ENCODE results near the gene GSTT4.
"Not testable (repeated sequence)": the region's sequence is repeated elsewhere in the genome, so short reads cannot be mapped to it uniquely, and the experiment has no call there.

GSTT4 gene

DNA sequence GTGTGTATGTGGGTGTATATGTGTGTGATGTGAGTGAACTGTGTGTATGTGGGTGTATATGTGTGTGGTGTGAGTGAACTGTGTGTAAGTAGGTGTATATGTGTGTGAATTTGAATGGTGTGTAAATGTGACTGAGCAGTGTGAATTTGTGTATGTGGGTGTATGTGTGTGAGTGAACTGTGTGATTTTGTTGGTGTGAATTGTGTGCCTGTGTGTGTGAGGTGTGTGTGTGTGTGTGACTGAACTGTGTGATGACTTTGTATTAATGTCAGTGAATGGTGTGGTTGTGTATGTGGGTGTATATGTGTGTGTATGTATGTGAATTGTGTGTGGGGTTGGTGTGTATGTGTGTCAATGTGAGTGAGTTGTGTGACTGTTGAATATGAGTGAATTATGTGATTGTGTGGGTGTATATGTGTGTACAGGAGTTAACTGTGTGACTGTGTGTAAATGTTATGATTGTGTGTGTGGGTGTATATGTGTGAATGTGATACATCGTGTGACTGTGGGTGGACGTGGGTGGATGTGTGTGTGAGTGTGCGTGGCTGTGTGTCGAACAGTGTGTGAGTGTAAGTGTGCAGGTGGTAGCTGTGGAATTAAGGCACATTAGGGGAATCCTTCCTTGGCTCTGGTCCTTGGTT is 18.6 kb downstream of the GSTT4 start:
- not testable (repeated sequence) for DNase-seq

GRCh38 chr22:23986089-23986488 is 19.2 kb downstream of the GSTT4 start:
- DNase-seq, result not testable (repeated sequence)

DNA sequence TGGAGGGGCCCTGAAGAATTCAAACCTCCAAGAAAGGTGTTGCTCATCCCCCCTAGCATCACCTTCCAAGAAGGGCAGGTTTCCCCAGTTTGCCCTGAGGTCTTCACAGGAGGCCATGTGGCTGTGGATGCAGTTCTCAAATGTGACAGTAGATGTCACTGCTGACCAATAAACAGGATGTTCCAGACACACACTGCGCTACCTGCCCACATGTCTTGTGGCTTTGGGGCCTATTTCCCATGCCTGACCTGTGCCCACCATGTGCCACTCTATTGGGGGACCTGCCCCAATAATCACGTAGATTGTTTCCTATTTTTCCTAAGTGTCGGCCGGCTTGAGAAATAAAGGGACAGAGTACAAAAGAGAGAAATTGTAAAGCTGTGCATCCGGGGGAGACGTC is 20.8 kb downstream of the GSTT4 start:
- no peak for DNase-seq

- DNase-seq, result not testable (repeated sequence)
Measured at GRCh38 chr22:23980567-23980966, 24.7 kb downstream of the GSTT4 start.

GRCh38 chr22:23979557-23980240 is 25.6 kb downstream of the GSTT4 start, which contains the start of gene GSTT2:
Gene GSTT2, plus strand, starts transcription at chr22:23980134.
- not testable (repeated sequence) for DNase-seq

DNA sequence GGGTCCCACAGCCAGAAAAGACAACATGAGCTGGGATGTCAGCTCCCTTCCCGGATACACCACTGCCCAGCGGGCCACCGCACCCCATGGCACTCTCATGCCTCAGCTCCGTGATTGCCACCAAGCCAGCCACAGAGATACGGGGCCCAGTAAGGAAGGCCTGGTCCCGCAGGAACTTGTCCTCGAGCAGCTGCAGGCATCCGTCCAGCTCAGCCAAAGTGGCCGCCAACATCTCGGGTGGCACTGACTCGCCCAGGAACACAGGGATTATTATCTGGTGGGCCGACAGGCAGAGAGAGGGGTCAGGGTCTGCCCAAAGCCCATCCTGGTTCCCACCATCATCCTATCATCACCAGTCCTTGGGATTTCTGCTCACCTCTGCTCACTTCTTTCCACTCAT is 27.9 kb downstream of the GSTT4 start:
- not testable (repeated sequence) for DNase-seq

GRCh38 chr22:23974836-23975352 is 30.4 kb downstream of the GSTT4 start:
- not testable (repeated sequence) for DNase-seq

- DNase-seq, result not testable (repeated sequence)
Measured at GRCh38 chr22:23974345-23974744, 30.9 kb downstream of the GSTT4 start, which contains the start of gene DDT. Gene DDT, minus strand, starts transcription at chr22:23974441. Its CDS starts 27 bp downstream, at chr22:23974414.

DNA sequence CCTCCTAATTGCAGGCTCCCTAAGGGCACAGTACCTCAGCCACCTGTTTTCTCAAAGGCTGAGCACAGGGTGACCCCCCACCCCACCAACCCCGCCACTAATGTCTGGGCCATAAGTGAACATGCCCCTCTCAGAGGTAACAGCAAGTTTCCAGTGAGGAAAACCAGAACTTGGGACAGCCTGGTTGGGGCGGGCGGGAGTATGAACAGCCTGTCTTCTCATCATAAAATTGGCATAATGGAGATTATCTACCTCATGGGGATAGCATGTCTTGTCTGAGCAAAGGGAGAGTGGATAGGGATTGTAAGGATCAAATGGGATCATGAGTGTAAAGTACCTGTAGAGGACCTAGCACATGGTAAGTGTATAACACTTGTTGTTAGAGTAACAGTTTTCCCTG is 33.3 kb downstream of the GSTT4 start:
- not testable (repeated sequence) for DNase-seq

GRCh38 chr22:23970816-23971486 is 34.3 kb downstream of the GSTT4 start:
- no peak for DNase-seq

- DNase-seq, result no peak
Measured at GRCh38 chr22:23970201-23970641, 35.0 kb downstream of the GSTT4 start.

DNA sequence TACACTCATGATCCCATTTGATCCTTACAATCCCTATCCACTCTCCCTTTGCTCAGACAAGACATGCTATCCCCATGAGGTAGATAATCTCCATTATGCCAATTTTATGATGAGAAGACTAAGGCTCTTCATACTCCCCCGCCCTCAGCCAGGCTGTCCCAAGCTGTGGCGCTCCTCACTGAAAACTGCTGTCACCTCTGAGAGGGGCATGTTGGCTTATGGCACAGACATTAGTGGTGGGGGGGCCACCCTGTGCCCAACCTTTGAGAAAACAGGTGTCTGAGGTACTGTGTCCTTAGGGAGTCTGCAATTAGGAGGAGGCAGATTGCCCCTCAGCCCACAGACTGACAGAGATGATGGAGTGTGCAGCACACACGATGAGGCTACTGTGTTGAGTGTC is 36.2 kb downstream of the GSTT4 start:
- DNase-seq, result no peak

DNA sequence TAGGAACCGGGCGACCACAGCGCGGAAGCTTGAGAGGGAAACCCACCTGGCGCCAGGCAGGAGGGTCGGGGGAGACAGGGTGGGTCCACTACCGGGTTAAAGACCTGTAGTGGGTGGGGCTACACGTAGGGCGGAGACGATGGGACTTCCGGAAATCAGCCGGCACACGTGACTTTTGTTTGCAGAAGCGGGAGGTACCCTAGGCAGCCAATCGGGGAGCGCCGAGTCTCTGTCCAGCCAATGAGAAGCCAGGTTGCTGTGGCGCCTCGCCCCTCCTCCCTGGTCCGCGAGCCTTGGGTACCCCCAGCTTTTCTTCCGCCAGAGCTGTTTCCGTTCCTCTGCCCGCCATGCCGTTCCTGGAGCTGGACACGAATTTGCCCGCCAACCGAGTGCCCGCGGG is 38.7 kb downstream of the GSTT4 start, which contains the start of gene DDTL:
Gene DDTL, plus strand, starts transcription at position 321 of the 400 bp plus-strand sequence. Its CDS starts 27 bp downstream, at position 348.
- not testable (repeated sequence) for DNase-seq

DNA sequence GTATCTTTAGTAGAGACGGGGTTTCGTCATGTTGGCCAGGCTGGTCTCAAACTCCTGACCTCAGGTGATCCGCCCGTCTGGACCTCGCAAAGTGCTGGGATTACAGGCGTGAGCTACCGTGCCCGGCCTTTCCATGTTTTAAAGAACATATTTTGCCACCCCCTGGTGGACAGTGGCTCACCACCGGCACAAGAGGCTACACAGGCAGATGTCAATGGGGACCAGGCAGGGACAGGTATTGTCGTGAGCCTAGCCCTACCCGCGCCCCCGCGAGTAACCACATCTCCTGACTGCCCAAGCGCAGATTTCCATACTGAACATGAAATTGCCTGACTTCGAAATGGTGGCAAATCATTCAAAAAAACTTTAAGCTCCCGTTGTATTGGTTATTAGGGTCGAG is 39.2 kb downstream of the GSTT4 start:
- DNase-seq, result not testable (repeated sequence)

- not testable (repeated sequence) for DNase-seq
Measured at GRCh38 chr22:23961084-23961771, 44.0 kb downstream of the GSTT4 start, which contains the start of gene GSTT2B. Gene GSTT2B, minus strand, starts transcription at chr22:23961195. Its CDS starts 64 bp downstream, at chr22:23961131.

DNA sequence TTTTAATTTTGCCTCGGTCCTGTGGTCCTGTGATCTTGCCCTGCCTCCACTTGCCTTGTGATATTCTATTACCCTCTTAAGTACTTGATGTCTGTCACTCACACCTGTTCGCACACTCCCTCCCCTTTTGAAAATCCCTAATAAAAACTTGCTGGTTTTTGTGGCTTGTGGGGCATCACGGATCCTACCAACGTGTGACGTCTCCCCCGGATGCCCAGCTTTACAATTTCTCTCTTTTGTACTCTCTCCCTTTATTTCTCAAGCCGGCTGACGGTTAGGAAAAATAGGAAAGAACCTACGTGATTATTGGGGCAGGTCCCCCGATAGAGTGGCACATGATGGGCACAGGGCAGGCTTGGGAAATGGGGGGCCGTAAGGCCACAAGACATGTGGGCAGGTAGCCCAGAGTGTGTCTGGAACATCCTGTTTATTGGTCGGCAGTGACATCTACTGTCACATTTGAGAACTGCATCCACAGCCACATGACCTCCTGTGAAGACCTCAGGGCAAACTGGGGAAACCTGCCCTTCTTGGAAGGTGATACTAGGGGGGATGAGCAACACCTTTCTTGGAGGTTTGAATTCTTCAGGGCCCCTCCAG is 48.9 kb downstream of the GSTT4 start:
- not testable (repeated sequence) for DNase-seq

GRCh38 chr22:23955886-23956285 is 49.4 kb downstream of the GSTT4 start:
- DNase-seq, result not testable (repeated sequence)

GRCh38 chr22:23954991-23955305 is 50.3 kb downstream of the GSTT4 start:
- not testable (repeated sequence) for DNase-seq

- DNase-seq, result not testable (repeated sequence)
Measured at GRCh38 chr22:23954193-23954990, 50.9 kb downstream of the GSTT4 start.

- not testable (repeated sequence) for DNase-seq
Measured at GRCh38 chr22:23953485-23953884, 51.8 kb downstream of the GSTT4 start.

- not testable (repeated sequence) for DNase-seq
Measured at GRCh38 chr22:23952794-23953405, 52.4 kb downstream of the GSTT4 start.
